Measurements from ENCODE around the gene KLB. TPM values are rescaled to one million over a fixed set of nuclear protein-coding genes. Genes with fewer than 3 reads are reported as not detected.

The KLB gene
- total RNA-seq, 2 donors from 2014 or later = 0.09 TPM; not detected in 1

DNA sequence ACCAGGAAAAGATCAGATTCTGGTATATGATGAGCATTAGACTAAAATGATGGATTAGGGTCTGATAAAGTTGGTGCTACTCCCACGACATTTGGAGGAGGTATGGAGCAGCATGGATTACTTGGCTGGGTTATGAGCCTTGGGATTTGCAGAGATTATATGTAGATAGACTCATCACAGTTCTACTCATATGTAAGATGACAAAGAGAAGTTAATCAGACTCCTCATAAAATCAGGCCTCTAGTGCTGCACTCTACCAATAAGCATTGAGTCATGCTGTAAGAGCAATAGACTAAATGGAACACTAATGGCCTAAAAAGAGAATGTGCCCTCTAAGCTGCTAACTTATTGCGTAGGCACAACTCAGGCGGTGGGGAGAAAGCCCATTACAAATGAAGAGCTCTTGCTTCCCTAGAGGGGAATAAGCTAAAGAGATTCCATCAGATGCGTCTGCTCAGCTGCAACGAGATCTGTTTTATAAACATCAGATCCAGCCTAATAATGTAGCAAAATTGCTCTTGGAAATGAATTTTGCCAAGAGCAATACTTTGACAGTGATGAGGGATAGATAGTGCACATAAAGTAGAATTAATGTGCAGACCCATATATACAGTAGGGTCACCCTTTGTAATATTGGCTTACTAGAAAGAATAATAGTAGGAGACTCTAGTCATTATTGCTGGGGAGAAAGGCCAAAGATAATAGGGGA lies 69.6 kb downstream of the KLB start:
- no peaks in the 10 kb centered on the region for H3K4me1 Mint-ChIP-seq

DNA sequence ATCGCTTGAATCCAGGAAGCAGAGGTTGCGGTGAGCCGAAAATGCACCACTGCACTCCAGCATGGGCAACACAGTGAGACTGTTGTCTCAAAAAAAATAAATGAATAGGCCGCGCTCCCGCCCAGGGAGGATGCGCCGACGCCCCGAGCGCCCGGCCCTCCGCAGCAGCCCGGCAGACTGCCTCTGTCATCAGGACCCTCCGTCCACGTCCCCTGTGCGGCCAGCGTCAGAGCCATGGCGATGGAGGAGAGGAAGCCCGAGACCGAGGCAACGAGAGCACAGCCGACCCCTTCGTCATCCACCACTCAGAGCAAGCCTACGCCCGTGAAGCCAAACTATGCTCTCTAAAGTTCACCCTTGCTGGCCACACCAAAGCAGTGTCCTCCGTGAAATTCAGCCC lies 73.5 kb downstream of the KLB start:
- no peak for TF ChIP-seq CTCF (conservative IDR thresholded peaks at IDR 0.05)
- no peak overlapping the region for H3K4me3 Mint-ChIP-seq
- peaks cover 9% of the 10 kb centered on the region for H3K9me3 Mint-ChIP-seq
- H3K27ac Mint-ChIP-seq = no peak overlapping the region
- H3K36me3 Mint-ChIP-seq (ENCODE audit: low read depth) = peaks cover 7% of the 10 kb centered on the region
- no peaks in the 10 kb centered on the region for H3K4me1 Mint-ChIP-seq
- DNase-seq = no peak
- Histone ChIP-seq H3K4me1 (ENCODE audit: control insufficient read depth, insufficient read depth, low read length) (no peaks in the 10 kb centered on the region), H3K27ac (ENCODE audit: low read depth, low read length) (no peak overlapping the region), H3K4me3 (ENCODE audit: low read length) (no peak overlapping the region), H3K36me3 (ENCODE audit: control insufficient read depth, insufficient read depth, low read length) (peaks cover 4% of the 10 kb centered on the region), H3K27me3 (ENCODE audit: control insufficient read depth, insufficient read depth, low read length, poor library complexity, severe bottlenecking) (no peaks in the 10 kb centered on the region), H3K9me3 (ENCODE audit: control insufficient read depth, low read length) (no peaks in the 10 kb centered on the region), H3K9ac (ENCODE audit: extremely low read depth, low read length, poor library complexity, severe bottlenecking) (no peak overlapping the region)
- 95 to 96% methylated on average over 24 to 27 of the region's 27 CpGs for WGBS, 2 experiments (ENCODE audit: insufficient coverage in 1 of 2, insufficient read length in 1 of 2)
- no peaks in the 10 kb centered on the region for H3K27me3 Mint-ChIP-seq (ENCODE audit: insufficient read depth)

More for the DNA sequence above, 69.6 kb downstream of the KLB start:
- DNase-seq = no peak
- Histone ChIP-seq H3K9ac (ENCODE audit: extremely low read depth, low read length, poor library complexity, severe bottlenecking) (no peak overlapping the region), H3K27ac (ENCODE audit: low read depth, low read length) (no peak overlapping the region), H3K9me3 (ENCODE audit: control insufficient read depth, low read length) (no peaks in the 10 kb centered on the region), H3K36me3 (ENCODE audit: control insufficient read depth, insufficient read depth, low read length) (peaks cover 23% of the 10 kb centered on the region), H3K4me3 (ENCODE audit: low read length) (no peak overlapping the region), H3K27me3 (ENCODE audit: control insufficient read depth, insufficient read depth, low read length, poor library complexity, severe bottlenecking) (no peaks in the 10 kb centered on the region), H3K4me1 (ENCODE audit: control insufficient read depth, insufficient read depth, low read length) (no peaks in the 10 kb centered on the region)
- H3K36me3 Mint-ChIP-seq (ENCODE audit: low read depth) = peaks cover 18% of the 10 kb centered on the region
- no peaks in the 10 kb centered on the region for H3K9me3 Mint-ChIP-seq
- no peaks in the 10 kb centered on the region for H3K27me3 Mint-ChIP-seq (ENCODE audit: insufficient read depth)
- no peak for TF ChIP-seq CTCF (conservative IDR thresholded peaks at IDR 0.05)
- 97 to 100% methylated on average over 4 to 5 of the region's 5 CpGs for WGBS, 2 experiments (ENCODE audit: insufficient coverage in 1 of 2, insufficient read length in 1 of 2)
- H3K4me3 Mint-ChIP-seq = no peak overlapping the region
- no peak overlapping the region for H3K27ac Mint-ChIP-seq

- Mint-ChIP-seq H3K9me3 (peaks cover 9% of the 10 kb centered on the region), H3K27ac (no peak overlapping the region), H3K36me3 (ENCODE audit: low read depth) (peaks cover 7% of the 10 kb centered on the region), H3K27me3 (ENCODE audit: insufficient read depth) (no peaks in the 10 kb centered on the region), H3K4me3 (no peak overlapping the region), H3K4me1 (no peaks in the 10 kb centered on the region)
- Histone ChIP-seq H3K27me3 (ENCODE audit: control insufficient read depth, insufficient read depth, low read length, poor library complexity, severe bottlenecking) (no peaks in the 10 kb centered on the region), H3K4me3 (ENCODE audit: low read length) (no peak overlapping the region), H3K9me3 (ENCODE audit: control insufficient read depth, low read length) (no peaks in the 10 kb centered on the region), H3K27ac (ENCODE audit: low read depth, low read length) (no peak overlapping the region), H3K9ac (ENCODE audit: extremely low read depth, low read length, poor library complexity, severe bottlenecking) (no peak overlapping the region), H3K4me1 (ENCODE audit: control insufficient read depth, insufficient read depth, low read length) (no peaks in the 10 kb centered on the region), H3K36me3 (ENCODE audit: control insufficient read depth, insufficient read depth, low read length) (peaks cover 4% of the 10 kb centered on the region)
- WGBS, 2 experiments (ENCODE audit: insufficient coverage in 1 of 2, insufficient read length in 1 of 2) = 91 to 92% methylated on average over 19 to 21 of the region's 21 CpGs
- TF ChIP-seq CTCF (conservative IDR thresholded peaks at IDR 0.05) = no peak
- DNase-seq = no peak
Measured at GRCh38 chr4:39480902-39481695, 74.4 kb downstream of the KLB start.
